GM12878 (cell line): ENCODE results near the gene MAX. TPM values are rescaled to one million over a fixed set of nuclear protein-coding genes. Genes with fewer than 3 reads are reported as not detected.

ENCODE experiments used
- ATAC-seq: fragments of 200-7000 bp; cut with Tn5 transposase; 3 replicates; pipeline ENCODE4 v1.9.1; 2020; ENCODE audit warnings: mild to moderate bottlenecking, moderate library complexity
- BruUV-seq: library from RNA; stranded (reverse); fragments of 400-500 nt; replicated peaks from 2 replicates; lab custom pipeline; 2021; lab: Mats Ljungman, UMichigan
- CTCF ChIA-PET: fragments of 300-600 bp; sonication (Branson Sonifier 250); formaldehyde crosslinking; extraction: SDS; loops from one replicate; lab custom pipeline; 2021; ENCODE audit warnings: inconsistent platforms; lab: Yijun Ruan, JAX
- POLR2A ChIA-PET: fragments of 350-600 bp; formaldehyde crosslinking; extraction: SDS; loops from one replicate; lab custom pipeline; 2021; ENCODE audit warnings: inconsistent platforms; lab: Charles Lee
- RAD21 ChIA-PET: fragments of 300-600 bp; sonication (Branson Sonifier 250); formaldehyde crosslinking; loops from one replicate; lab custom pipeline; 2023; ENCODE audit warnings: antibody characterized with exemption; ENCODE audit not compliant: unreplicated experiment; lab: Charles Lee
- SMC1A ChIA-PET: fragments of 300-600 bp; sonication (Branson Sonifier 250); formaldehyde crosslinking; loops from one replicate; lab custom pipeline; 2023; ENCODE audit not compliant: unreplicated experiment, uncharacterized antibody; lab: Charles Lee
- DNase-seq: peaks from one replicate; pipeline ENCODE4 v3.0.0-alpha.2; 2011; ENCODE audit warnings: low read depth, low spot score
- FAIRE-seq: peaks from 3 replicates; lab custom pipeline; 2011; peaks lifted over from hg19 to GRCh38; lab: Jason Lieb, UNC
- H2AFZ ChIP-seq: 2 replicates; pipeline ENCODE4 v1.6.0; 2011; ENCODE audit warnings: low read depth, low read length, control low read depth; ENCODE audit not compliant: control insufficient read depth
- H3K27ac ChIP-seq: 2 replicates; pipeline ENCODE4 v1.5.1; 2011; ENCODE audit warnings: control low read depth; ENCODE audit not compliant: control insufficient read depth, insufficient read depth
- H3K27me3 ChIP-seq, 2 experiments: replicated peaks in 1 of 2; 2 replicates each; pipeline versions ENCODE4 v1.6.0 to v1.6.1; 2011; ENCODE audit warnings: low read length in 1 of 2; ENCODE audit not compliant: control insufficient read depth in 2 of 2, insufficient read depth in 2 of 2
- H3K36me3 ChIP-seq, 2 experiments: 2 replicates each; pipeline ENCODE4 v1.5.1; 2011; ENCODE audit warnings: low read length in 1 of 2; ENCODE audit not compliant: control insufficient read depth in 2 of 2, insufficient read depth in 2 of 2
- H3K4me1 ChIP-seq: 2 replicates; pipeline ENCODE4 v1.6.1; 2011; ENCODE audit warnings: mild to moderate bottlenecking, low read length, moderate library complexity, mixed read lengths; ENCODE audit not compliant: control insufficient read depth, insufficient read depth
- H3K4me2 ChIP-seq: 2 replicates; pipeline ENCODE4 v1.6.0; 2011; ENCODE audit warnings: control low read depth; ENCODE audit not compliant: control insufficient read depth, insufficient read depth
- H3K4me3 ChIP-seq: fragments of 200-600 bp; sonication (generic); 2 replicates; pipeline ENCODE4 v1.5.1; 2016
- H3K79me2 ChIP-seq: 2 replicates; pipeline ENCODE4 v1.6.0; 2011; ENCODE audit warnings: low read length; ENCODE audit not compliant: control insufficient read depth, insufficient read depth
- H3K9ac ChIP-seq: 2 replicates; pipeline ENCODE4 v1.8.0; 2011; ENCODE audit warnings: low read length, control low read depth, mixed read lengths; ENCODE audit not compliant: control insufficient read depth, insufficient read depth
- H3K9me3 ChIP-seq: replicated peaks from 3 replicates; pipeline ENCODE4 v1.5.1; 2011; ENCODE audit warnings: mild to moderate bottlenecking, low read length; ENCODE audit not compliant: control insufficient read depth, insufficient read depth
- H4K20me1 ChIP-seq: 2 replicates; pipeline ENCODE4 v1.6.0; 2011; ENCODE audit not compliant: control insufficient read depth, insufficient read depth
- IKZF1 ChIP-seq: fragments of 450-650 bp; conservative IDR thresholded peaks from 2 replicates; pipeline ENCODE4 v1.6.1; 2017; ENCODE audit warnings: antibody characterized with exemption, mild to moderate bottlenecking
- JUND ChIP-seq: IDR thresholded peaks from 2 replicates; pipeline ENCODE4 v1.6.1; 2012; ENCODE audit warnings: low read depth, mild to moderate bottlenecking, low read length, improper control_type of control experiment, moderate library complexity
- MTA3 ChIP-seq: IDR thresholded peaks from 2 replicates; pipeline ENCODE4 v1.6.1; 2012; ENCODE audit warnings: low read length, inconsistent platforms, borderline replicate concordance
- MXI1 ChIP-seq: fragments of 150-350 bp; IDR thresholded peaks from 2 replicates; pipeline ENCODE4 v1.6.1; 2011; ENCODE audit warnings: low read depth, mild to moderate bottlenecking, inconsistent platforms, low read length, improper control_type of control experiment
- NBN ChIP-seq: fragments of 450-650 bp; IDR thresholded peaks from 2 replicates; pipeline ENCODE4 v1.6.1; 2016
- PAX8 ChIP-seq: fragments of 450-650 bp; IDR thresholded peaks from 2 replicates; pipeline ENCODE4 v1.6.1; 2017; ENCODE audit warnings: mild to moderate bottlenecking, moderate library complexity
- POLR2A ChIP-seq: IDR thresholded peaks from 2 replicates; pipeline ENCODE4 v1.6.1; 2011; ENCODE audit warnings: low read depth, mild to moderate bottlenecking, low read length
- SMAD5 ChIP-seq: IDR thresholded peaks from 2 replicates; pipeline ENCODE4 v1.6.1; 2016; ENCODE audit warnings: antibody characterized with exemption, low read depth
- ZNF274 ChIP-seq: IDR thresholded peaks from one replicate; pipeline ENCODE4 v1.8.0; 2011; ENCODE audit not compliant: insufficient read length, insufficient read depth
- ZNF622 ChIP-seq: fragments of 450-650 bp; IDR thresholded peaks from 2 replicates; pipeline ENCODE4 v1.6.1; 2017; ENCODE audit warnings: mild to moderate bottlenecking, inconsistent platforms
- WGBS: methylation state at CpG from one replicate; pipeline ENCODE4 v1.1.6; 2016; ENCODE audit warnings: low lambda C conversion rate; ENCODE audit not compliant: insufficient replicate concordance, insufficient coverage; ENCODE audit errors: missing lambda C conversion rate; 5-methylcytosine and 5-hydroxymethylcytosine counted together
- in situ Hi-C: fragments of 300-500 bp; cut with MboI; formaldehyde crosslinking; loops from 9 replicates; pipeline ENCODE4 v1.14.3; 2018; ENCODE audit warnings: mixed read lengths
- intact Hi-C: fragments of 100-400 bp; cut with micrococcal nuclease; formaldehyde crosslinking; loops from one replicate; pipeline ENCODE4 v1.14.2; 2022; ENCODE audit not compliant: unreplicated experiment
- polyA plus RNA-seq, 11 experiments: library from polyadenylated mRNA; depleted of rRNA in 4 of 11; unstranded in 6 of 11; stranded (reverse) in 5 of 11; fragments of >200 nt; fragmentation: Nextera tagmentation in 4 of 11; fragmentation: Illumina TruSeq in 1 of 11; extraction: Ambion mirVana in 4 of 11; extraction: Trizol in 1 of 11; gene quantifications; 1 replicate in 1 of 11; 2 replicates in 10 of 11; pipeline versions ENCODE4 v1.2.1 to v1.2.3, GENCODE V29; 2011 to 2016; ENCODE audit warnings: inconsistent platforms in 2 of 11, missing spikeins in 2 of 11, low read depth in 1 of 11
- total RNA-seq, 4 experiments: library from RNA; depleted of rRNA in 3 of 4; stranded (reverse); fragments of >200 nt in 3 of 4; fragmentation: Illumina TruSeq in 1 of 4; extraction: Trizol in 1 of 4; gene quantifications; 2 replicates each; pipeline versions ENCODE4 v1.2.1 to v1.2.3, GENCODE V29; 2013 to 2021
- TF ChIP-seq, protein P1 (sequence below): fragments of 450-650 bp; conservative IDR thresholded peaks from 2 replicates; pipeline ENCODE4 v1.6.1; 2017; ENCODE audit warnings: mild to moderate bottlenecking, moderate library complexity
- TF ChIP-seq, protein P2 (sequence below): IDR thresholded peaks from 2 replicates; pipeline ENCODE4 v1.6.1; 2012; ENCODE audit warnings: low read depth, low read length, improper control_type of control experiment
- TF ChIP-seq, protein P3 (sequence below): fragments of 450-650 bp; formaldehyde crosslinking; IDR thresholded peaks from 2 replicates; pipeline ENCODE4 v1.4.0; 2020; ENCODE audit warnings: mild to moderate bottlenecking, moderate library complexity
- TF ChIP-seq, protein P4 (sequence below): fragments of 450-650 bp; IDR thresholded peaks from 2 replicates; pipeline ENCODE4 v1.6.1; 2016; ENCODE audit warnings: mild to moderate bottlenecking
- TF ChIP-seq, protein P5 (sequence below): IDR thresholded peaks from 2 replicates; pipeline ENCODE4 v1.6.1; 2012; ENCODE audit warnings: low read depth, low read length, improper control_type of control experiment

Gene MAX
- total and polyA plus RNA-seq, 10 of the 15 experiments (the other 5 are each of a cell fraction or from before 2014, with no cell fraction given): 21.5 to 122 (median 67.5) TPM

DNA sequence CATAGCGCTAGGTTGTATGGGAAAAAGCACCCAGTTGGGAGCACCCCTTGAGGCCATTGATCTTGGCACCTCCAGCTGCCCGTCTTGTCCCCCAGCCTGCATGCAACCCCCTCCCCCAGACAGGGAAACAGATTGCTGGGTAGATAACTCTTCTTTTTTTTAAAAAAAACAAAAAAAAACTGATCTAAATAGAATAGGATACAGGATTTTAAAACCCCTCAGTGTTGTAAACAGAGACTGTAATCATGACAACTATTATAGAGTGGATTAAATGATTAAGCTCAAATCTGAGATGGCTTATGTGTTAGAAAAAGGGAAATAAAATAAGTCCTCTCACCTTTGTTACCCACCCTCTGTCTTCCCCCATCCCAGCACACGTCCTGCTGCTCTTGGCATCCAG is 48.9 kb downstream of the MAX start:
- DNase-seq (no peak), ATAC-seq (no peak), FAIRE-seq (no peak)
- 98% methylated on average over 3 of the region's 3 CpGs for WGBS
- no peak overlapping the region for H3K4me3 ChIP-seq
- SMC1A ChIA-PET: no interaction called here
- POLR2A ChIA-PET: no interaction called here
- H3K9ac ChIP-seq: no peak overlapping the region
- H3K27ac ChIP-seq: no peak overlapping the region
- H3K79me2 ChIP-seq: no peaks in the 10 kb centered on the region
- H2AFZ ChIP-seq: no peak overlapping the region
- H3K4me1 ChIP-seq: no peaks in the 10 kb centered on the region
- RAD21 ChIA-PET: interaction anchor here (0.5 kb wide), 1 partner anchor 127 kb away, joined by 3 read pairs; no protein-coding TSS in a partner anchor
- in situ Hi-C loops (no loop called here), intact Hi-C loops (no loop called here)
- CTCF ChIA-PET: interaction anchor here (0.8 kb wide), 1 partner anchor 32 kb away, joined by 3 read pairs; no protein-coding TSS in a partner anchor
- no peaks in the 10 kb centered on the region for H3K27me3 ChIP-seq
- no TSS peak for BruUV-seq
- H3K9me3 ChIP-seq: no peaks in the 10 kb centered on the region
- H4K20me1 ChIP-seq: no peaks in the 10 kb centered on the region
- H3K4me2 ChIP-seq: no peak overlapping the region
- H3K36me3 ChIP-seq: peaks cover 6 to 7% of the 10 kb centered on the region in 2 experiments
- TF ChIP-seq NBN: no peak
- TF ChIP-seq ZNF622: no peak
- TF ChIP-seq, protein P1, sequence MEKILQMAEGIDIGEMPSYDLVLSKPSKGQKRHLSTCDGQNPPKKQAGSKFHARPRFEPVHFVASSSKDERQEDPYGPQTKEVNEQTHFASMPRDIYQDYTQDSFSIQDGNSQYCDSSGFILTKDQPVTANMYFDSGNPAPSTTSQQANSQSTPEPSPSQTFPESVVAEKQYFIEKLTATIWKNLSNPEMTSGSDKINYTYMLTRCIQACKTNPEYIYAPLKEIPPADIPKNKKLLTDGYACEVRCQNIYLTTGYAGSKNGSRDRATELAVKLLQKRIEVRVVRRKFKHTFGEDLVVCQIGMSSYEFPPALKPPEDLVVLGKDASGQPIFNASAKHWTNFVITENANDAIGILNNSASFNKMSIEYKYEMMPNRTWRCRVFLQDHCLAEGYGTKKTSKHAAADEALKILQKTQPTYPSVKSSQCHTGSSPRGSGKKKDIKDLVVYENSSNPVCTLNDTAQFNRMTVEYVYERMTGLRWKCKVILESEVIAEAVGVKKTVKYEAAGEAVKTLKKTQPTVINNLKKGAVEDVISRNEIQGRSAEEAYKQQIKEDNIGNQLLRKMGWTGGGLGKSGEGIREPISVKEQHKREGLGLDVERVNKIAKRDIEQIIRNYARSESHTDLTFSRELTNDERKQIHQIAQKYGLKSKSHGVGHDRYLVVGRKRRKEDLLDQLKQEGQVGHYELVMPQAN: no peak
- TF ChIP-seq, protein P2, sequence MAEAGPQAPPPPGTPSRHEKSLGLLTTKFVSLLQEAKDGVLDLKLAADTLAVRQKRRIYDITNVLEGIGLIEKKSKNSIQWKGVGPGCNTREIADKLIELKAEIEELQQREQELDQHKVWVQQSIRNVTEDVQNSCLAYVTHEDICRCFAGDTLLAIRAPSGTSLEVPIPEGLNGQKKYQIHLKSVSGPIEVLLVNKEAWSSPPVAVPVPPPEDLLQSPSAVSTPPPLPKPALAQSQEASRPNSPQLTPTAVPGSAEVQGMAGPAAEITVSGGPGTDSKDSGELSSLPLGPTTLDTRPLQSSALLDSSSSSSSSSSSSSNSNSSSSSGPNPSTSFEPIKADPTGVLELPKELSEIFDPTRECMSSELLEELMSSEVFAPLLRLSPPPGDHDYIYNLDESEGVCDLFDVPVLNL: no peak
- TF ChIP-seq MTA3: no peak
- TF ChIP-seq ZNF274: no peak
- no peak for TF ChIP-seq JUND
- TF ChIP-seq, protein P3, sequence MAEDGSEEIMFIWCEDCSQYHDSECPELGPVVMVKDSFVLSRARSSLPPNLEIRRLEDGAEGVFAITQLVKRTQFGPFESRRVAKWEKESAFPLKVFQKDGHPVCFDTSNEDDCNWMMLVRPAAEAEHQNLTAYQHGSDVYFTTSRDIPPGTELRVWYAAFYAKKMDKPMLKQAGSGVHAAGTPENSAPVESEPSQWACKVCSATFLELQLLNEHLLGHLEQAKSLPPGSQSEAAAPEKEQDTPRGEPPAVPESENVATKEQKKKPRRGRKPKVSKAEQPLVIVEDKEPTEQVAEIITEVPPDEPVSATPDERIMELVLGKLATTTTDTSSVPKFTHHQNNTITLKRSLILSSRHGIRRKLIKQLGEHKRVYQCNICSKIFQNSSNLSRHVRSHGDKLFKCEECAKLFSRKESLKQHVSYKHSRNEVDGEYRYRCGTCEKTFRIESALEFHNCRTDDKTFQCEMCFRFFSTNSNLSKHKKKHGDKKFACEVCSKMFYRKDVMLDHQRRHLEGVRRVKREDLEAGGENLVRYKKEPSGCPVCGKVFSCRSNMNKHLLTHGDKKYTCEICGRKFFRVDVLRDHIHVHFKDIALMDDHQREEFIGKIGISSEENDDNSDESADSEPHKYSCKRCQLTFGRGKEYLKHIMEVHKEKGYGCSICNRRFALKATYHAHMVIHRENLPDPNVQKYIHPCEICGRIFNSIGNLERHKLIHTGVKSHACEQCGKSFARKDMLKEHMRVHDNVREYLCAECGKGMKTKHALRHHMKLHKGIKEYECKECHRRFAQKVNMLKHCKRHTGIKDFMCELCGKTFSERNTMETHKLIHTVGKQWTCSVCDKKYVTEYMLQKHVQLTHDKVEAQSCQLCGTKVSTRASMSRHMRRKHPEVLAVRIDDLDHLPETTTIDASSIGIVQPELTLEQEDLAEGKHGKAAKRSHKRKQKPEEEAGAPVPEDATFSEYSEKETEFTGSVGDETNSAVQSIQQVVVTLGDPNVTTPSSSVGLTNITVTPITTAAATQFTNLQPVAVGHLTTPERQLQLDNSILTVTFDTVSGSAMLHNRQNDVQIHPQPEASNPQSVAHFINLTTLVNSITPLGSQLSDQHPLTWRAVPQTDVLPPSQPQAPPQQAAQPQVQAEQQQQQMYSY (CRISPR knock-in tag): no peak
- TF ChIP-seq, protein P4, sequence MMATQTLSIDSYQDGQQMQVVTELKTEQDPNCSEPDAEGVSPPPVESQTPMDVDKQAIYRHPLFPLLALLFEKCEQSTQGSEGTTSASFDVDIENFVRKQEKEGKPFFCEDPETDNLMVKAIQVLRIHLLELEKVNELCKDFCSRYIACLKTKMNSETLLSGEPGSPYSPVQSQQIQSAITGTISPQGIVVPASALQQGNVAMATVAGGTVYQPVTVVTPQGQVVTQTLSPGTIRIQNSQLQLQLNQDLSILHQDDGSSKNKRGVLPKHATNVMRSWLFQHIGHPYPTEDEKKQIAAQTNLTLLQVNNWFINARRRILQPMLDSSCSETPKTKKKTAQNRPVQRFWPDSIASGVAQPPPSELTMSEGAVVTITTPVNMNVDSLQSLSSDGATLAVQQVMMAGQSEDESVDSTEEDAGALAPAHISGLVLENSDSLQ: no peak
- TF ChIP-seq POLR2A: no peak
- TF ChIP-seq PAX8: no peak
- TF ChIP-seq MXI1: no peak
- no peak for TF ChIP-seq SMAD5
- no peak for TF ChIP-seq IKZF1
- TF ChIP-seq, protein P5, sequence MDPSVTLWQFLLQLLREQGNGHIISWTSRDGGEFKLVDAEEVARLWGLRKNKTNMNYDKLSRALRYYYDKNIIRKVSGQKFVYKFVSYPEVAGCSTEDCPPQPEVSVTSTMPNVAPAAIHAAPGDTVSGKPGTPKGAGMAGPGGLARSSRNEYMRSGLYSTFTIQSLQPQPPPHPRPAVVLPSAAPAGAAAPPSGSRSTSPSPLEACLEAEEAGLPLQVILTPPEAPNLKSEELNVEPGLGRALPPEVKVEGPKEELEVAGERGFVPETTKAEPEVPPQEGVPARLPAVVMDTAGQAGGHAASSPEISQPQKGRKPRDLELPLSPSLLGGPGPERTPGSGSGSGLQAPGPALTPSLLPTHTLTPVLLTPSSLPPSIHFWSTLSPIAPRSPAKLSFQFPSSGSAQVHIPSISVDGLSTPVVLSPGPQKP: no peak
